Measurements from ENCODE around the gene NDUFA7. TPM values are rescaled to one million over a fixed set of nuclear protein-coding genes. Genes with fewer than 3 reads are reported as not detected.

NDUFA7 gene
- total and polyA plus RNA-seq, 2 experiments from 2014 or later = 17.6 to 108 TPM

DNA sequence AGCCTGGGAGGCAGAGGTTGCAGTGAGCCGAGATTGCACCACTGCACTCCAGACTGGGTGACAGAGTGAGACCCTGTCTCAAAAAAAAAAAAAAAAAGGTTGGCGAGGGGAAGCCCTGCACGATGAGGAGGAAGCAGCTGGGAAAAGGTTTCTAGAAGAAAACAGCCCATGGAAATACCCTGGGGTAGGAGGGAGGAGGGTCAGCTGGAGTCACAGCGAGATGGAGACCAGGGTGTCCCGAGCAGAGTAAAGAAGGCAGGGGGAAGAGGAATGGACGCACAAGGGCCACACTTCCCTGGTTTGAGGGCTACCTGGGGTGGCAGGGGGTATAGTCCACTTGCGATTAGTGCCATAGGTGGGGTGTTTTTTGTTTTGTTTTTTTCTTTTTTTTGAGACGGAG lies 15.5 kb upstream of the NDUFA7 start:
- no peak for TF ChIP-seq EZH2 (IDR thresholded peaks at IDR 0.05; ENCODE audit: insufficient read depth, poor library complexity, severe bottlenecking)
- TF ChIP-seq EZH2phosphoT487 (IDR thresholded peaks at IDR 0.05; ENCODE audit: insufficient read depth, low read depth) = no peak

DNA sequence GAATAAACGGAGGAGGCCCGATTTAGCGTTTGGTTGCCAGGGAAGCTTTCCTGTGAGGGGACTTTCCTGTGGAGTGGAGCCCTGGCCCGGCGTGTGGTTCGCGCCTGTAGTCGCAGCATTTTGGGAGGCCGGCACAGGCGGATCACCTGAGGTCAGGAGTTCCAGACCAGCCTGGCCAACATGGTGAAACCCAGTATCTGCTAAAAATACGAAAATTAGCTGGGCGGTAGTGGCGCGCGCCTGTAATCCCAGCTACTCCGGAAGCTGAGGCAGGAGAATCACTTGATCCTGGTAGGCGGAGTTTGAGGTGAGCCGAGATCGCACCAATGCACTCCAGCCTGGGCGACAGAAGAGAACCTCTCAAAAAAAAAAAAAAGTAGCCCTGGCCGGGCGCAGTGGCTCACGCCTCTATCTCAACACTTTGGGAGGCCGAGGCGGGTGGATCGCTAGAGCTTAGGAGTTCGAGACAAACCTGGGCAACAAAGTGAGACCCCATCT lies 14.9 kb upstream of the NDUFA7 start:
- 27 to 30% methylated on average over 27 of the region's 27 CpGs for WGBS, 2 experiments (ENCODE audit: low coverage in 1 of 2, low lambda C conversion rate in 2 of 2, missing lambda C conversion rate in 2 of 2)
- Histone ChIP-seq H3K9ac (no peak overlapping the region), H3K36me3 (ENCODE audit: low read depth) (no peaks in the 10 kb centered on the region), H2AFZ (no peak overlapping the region), H3K4me3 (no peak overlapping the region), H4K20me1 (ENCODE audit: insufficient read depth) (no peaks in the 10 kb centered on the region), H3K4me2 (ENCODE audit: unreplicated experiment) (no peak overlapping the region), H3F3A (ENCODE audit: insufficient read depth) (no peaks in the 10 kb centered on the region), H3K79me2 (ENCODE audit: insufficient read depth) (no peaks in the 10 kb centered on the region), H3K27me3 (replicated peaks; ENCODE audit: insufficient read depth) (peaks cover 12% of the 10 kb centered on the region), H3K27ac (no peak overlapping the region), H3K9me2 (ENCODE audit: insufficient read depth) (no peaks in the 10 kb centered on the region), H3K9me3 (ENCODE audit: low read depth) (no peaks in the 10 kb centered on the region), H3K4me1 (ENCODE audit: insufficient read depth) (no peaks in the 10 kb centered on the region)
- TF ChIP-seq EZH2 (IDR thresholded peaks at IDR 0.05; ENCODE audit: insufficient read depth, poor library complexity, severe bottlenecking) (no peak), EZH2phosphoT487 (IDR thresholded peaks at IDR 0.05; ENCODE audit: insufficient read depth, low read depth) (no peak)
- no peak for DNase-seq
- in situ Hi-C loops (cut with MboI) = no loop called here

More for the DNA sequence above, 15.5 kb upstream of the NDUFA7 start:
- no peak overlapping the region for H3K4me2 ChIP-seq (ENCODE audit: unreplicated experiment)
- H2AFZ ChIP-seq = no peak overlapping the region
- DNase-seq = no peak
- no peaks in the 10 kb centered on the region for H3F3A ChIP-seq (ENCODE audit: insufficient read depth)
- H3K4me1 ChIP-seq (ENCODE audit: insufficient read depth) = no peaks in the 10 kb centered on the region
- no peaks in the 10 kb centered on the region for H3K9me3 ChIP-seq (ENCODE audit: low read depth)
- H3K79me2 ChIP-seq (ENCODE audit: insufficient read depth) = no peaks in the 10 kb centered on the region
- H3K9me2 ChIP-seq (ENCODE audit: insufficient read depth) = no peaks in the 10 kb centered on the region
- in situ Hi-C loops (cut with MboI) = no loop called here
- 63 to 65% methylated on average over 7 to 8 of the region's 8 CpGs for WGBS, 2 experiments (ENCODE audit: low coverage in 1 of 2, low lambda C conversion rate in 2 of 2, missing lambda C conversion rate in 2 of 2)
- no peaks in the 10 kb centered on the region for H4K20me1 ChIP-seq (ENCODE audit: insufficient read depth)
- peaks cover 13% of the 10 kb centered on the region for H3K27me3 ChIP-seq (replicated peaks; ENCODE audit: insufficient read depth)
- H3K36me3 ChIP-seq (ENCODE audit: low read depth) = no peaks in the 10 kb centered on the region
- H3K4me3 ChIP-seq = no peak overlapping the region
- no peak overlapping the region for H3K27ac ChIP-seq
- H3K9ac ChIP-seq = no peak overlapping the region

DNA sequence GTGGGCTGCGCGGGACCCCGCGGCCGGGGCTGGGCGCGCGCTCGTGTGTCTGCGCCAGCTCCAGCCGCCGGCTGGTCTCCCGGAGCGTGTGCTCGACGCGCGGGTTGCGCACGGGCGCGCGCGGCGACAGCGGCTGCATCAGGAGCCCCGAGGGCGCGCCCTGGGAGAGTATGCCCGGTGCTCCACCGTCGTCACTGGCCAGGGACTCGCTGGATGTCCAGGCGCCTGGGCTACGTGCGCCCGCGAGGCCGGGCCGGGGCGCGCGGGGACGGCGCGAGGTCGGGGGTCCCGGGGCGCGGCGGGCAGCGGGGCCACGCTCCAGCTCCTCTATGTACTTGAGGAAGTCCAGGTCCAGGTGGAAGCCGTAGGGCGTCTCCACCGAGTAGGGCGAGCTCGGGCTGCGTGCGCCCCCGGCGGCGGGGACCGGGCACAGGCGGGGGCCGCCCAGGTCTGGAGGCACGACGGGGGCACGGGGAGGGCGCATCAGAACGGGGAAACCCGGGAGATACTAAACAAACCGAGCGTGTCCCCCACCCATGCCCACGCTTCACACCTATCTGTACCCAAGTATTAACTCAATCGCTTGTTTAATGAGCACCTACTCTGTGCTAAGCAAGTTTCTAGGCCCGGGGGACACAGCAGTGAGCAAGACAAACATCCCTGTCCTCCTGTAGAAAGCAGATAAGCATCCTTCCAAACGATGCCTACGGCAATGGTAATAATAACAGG lies 14.3 kb upstream of the NDUFA7 start:
- H3K27me3 ChIP-seq (replicated peaks; ENCODE audit: insufficient read depth) = peaks cover 12% of the 10 kb centered on the region
- no peak overlapping the region for H3K27ac ChIP-seq
- peak overlapping the region; percentile 55 for H3K4me2 ChIP-seq (ENCODE audit: unreplicated experiment)
- H2AFZ ChIP-seq = no peak overlapping the region; the same call in 1 of the 2 replicates
- no peaks in the 10 kb centered on the region for H3K4me1 ChIP-seq (ENCODE audit: insufficient read depth)
- peak overlapping the region; percentile 55 for H3K4me3 ChIP-seq
- no peaks in the 10 kb centered on the region for H4K20me1 ChIP-seq (ENCODE audit: insufficient read depth)
- TF ChIP-seq EZH2phosphoT487 (IDR thresholded peaks at IDR 0.05; ENCODE audit: insufficient read depth, low read depth) = no peak
- TF ChIP-seq EZH2 (IDR thresholded peaks at IDR 0.05; ENCODE audit: insufficient read depth, poor library complexity, severe bottlenecking) = no peak
- H3K9me3 ChIP-seq (ENCODE audit: low read depth) = no peaks in the 10 kb centered on the region
- peak; percentile 12 for DNase-seq
- H3K79me2 ChIP-seq (ENCODE audit: insufficient read depth) = no peaks in the 10 kb centered on the region
- 5 to 8% methylated on average over 45 to 47 of the region's 79 CpGs for WGBS, 2 experiments (ENCODE audit: low coverage in 1 of 2, low lambda C conversion rate in 2 of 2, missing lambda C conversion rate in 2 of 2)
- H3K9me2 ChIP-seq (ENCODE audit: insufficient read depth) = no peaks in the 10 kb centered on the region
- H3F3A ChIP-seq (ENCODE audit: insufficient read depth) = no peaks in the 10 kb centered on the region
- in situ Hi-C loops (cut with MboI) = no loop called here
- H3K36me3 ChIP-seq (ENCODE audit: low read depth) = no peaks in the 10 kb centered on the region
- no peak overlapping the region for H3K9ac ChIP-seq

DNA sequence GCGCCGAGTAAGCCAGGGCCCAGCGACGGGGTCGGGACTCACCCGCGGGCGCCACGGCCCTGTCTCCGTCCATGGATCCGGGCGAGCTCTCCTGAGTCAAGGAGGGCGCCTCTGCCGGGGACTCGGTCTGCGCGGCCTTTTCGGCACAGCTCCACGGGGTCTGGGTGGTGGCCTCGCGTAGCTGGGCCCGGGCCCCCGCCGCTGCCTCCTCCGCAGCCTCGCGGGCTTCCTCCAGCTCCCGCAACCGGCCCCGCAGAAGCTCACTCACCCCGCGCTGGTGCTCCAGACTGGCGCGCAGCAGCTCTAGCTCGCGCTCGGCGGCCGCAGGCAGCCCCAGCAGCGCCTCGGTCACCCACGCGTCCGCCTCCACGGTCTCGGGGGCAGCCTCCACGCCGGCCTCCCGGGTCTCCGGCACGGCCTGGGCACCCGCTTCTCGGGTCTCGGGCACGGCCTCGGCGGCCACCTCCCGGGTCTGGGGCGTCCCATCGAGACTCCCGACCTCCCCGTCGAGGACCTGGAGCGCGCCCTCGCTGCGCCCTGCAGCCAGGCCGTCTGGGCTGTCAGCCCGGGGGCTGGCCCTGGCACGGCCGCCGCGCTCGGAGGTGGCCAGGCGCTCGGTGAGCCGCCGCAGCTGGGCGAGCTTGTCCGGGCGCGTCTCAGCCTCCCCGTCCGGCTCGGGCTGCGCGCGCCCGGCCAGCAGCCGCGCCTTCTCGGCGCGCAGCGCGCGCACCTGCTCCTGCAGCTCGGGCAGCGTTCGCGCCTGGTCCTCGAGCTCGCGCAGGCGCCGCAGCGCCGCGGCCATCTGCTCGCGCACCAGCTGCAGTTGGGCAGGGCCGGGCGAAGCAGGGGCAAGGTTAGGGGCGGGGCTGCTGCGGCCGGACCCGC lies 13.5 kb upstream of the NDUFA7 start:
- Histone ChIP-seq H3K27ac (no peak overlapping the region), H3K4me1 (ENCODE audit: insufficient read depth) (no peaks in the 10 kb centered on the region), H3K27me3 (replicated peaks; ENCODE audit: insufficient read depth) (peaks cover 12% of the 10 kb centered on the region), H3K9me2 (ENCODE audit: insufficient read depth) (no peaks in the 10 kb centered on the region), H3K4me2 (ENCODE audit: unreplicated experiment) (peak overlapping the region; percentile 65), H3K36me3 (ENCODE audit: low read depth) (no peaks in the 10 kb centered on the region), H2AFZ (peak overlapping the region; percentile 52; the same call in 1 of the 2 replicates), H3K79me2 (ENCODE audit: insufficient read depth) (no peaks in the 10 kb centered on the region), H3K4me3 (peak overlapping the region; percentile 55), H3K9ac (no peak overlapping the region), H3F3A (ENCODE audit: insufficient read depth) (no peaks in the 10 kb centered on the region), H3K9me3 (ENCODE audit: low read depth) (no peaks in the 10 kb centered on the region), H4K20me1 (ENCODE audit: insufficient read depth) (no peaks in the 10 kb centered on the region)
- WGBS, 2 experiments (ENCODE audit: low coverage in 1 of 2, low lambda C conversion rate in 2 of 2, missing lambda C conversion rate in 2 of 2) = 1 to 3% methylated on average over 78 to 80 of the region's 117 CpGs
- in situ Hi-C loops (cut with MboI) = no loop called here
- no peak for TF ChIP-seq EZH2 (IDR thresholded peaks at IDR 0.05; ENCODE audit: insufficient read depth, poor library complexity, severe bottlenecking)
- TF ChIP-seq EZH2phosphoT487 (IDR thresholded peaks at IDR 0.05; ENCODE audit: insufficient read depth, low read depth) = no peak
- DNase-seq = peak; percentile 83
